BE2C (cell line): ENCODE data around the gene PMIS2.
A peak's percentile ranks its signal among the peaks of the same experiment; 100 is the strongest.
"Not testable (repeated sequence)": the region's sequence is repeated elsewhere in the genome, so short reads cannot be mapped to it uniquely, and the experiment has no call there.

Experiments
- DNase-seq: peaks from one replicate; pipeline ENCODE4 v3.0.0-alpha.2; 2020
- H3K27me3 ChIP-seq: fragments of 250-450 bp; sonication (Bioruptor Pico); 2 replicates; pipeline ENCODE4 v1.5.1; 2020; ENCODE audit warnings: mild to moderate bottlenecking
- H3K36me3 ChIP-seq: fragments of 250-450 bp; sonication (Bioruptor Pico); 2 replicates; pipeline ENCODE4 v1.5.1; 2020; ENCODE audit warnings: mild to moderate bottlenecking
- H3K4me1 ChIP-seq: fragments of 250-450 bp; sonication (Bioruptor Pico); 2 replicates; pipeline ENCODE4 v1.5.1; 2020
- H3K4me3 ChIP-seq: 2 replicates; pipeline ENCODE4 v1.5.1; 2011; ENCODE audit warnings: low read depth, low read length
- H3K9me3 ChIP-seq: fragments of 250-450 bp; sonication (Bioruptor Pico); 2 replicates; pipeline ENCODE4 v1.5.1; 2020
- CTCF ChIP-seq: IDR thresholded peaks from 2 replicates; pipeline ENCODE4 v1.5.1; 2012; ENCODE audit warnings: mild to moderate bottlenecking, low read depth, low read length

PMIS2 gene

GRCh38 chr19:35590875-35591274, 4.9 kb downstream of the PMIS2 start:
- Histone ChIP-seq H3K4me3 (no peak overlapping the region), H3K36me3 (no peaks in the 10 kb centered on the region), H3K4me1 (no peaks in the 10 kb centered on the region), H3K27me3 (no peaks in the 10 kb centered on the region), H3K9me3 (no peaks in the 10 kb centered on the region)
- TF ChIP-seq CTCF: no peak
- no peak for DNase-seq

GRCh38 chr19:35592226-35592625, 6.3 kb downstream of the PMIS2 start:
- peak; percentile 56 for TF ChIP-seq CTCF
- Histone ChIP-seq H3K27me3 (no peaks in the 10 kb centered on the region), H3K4me1 (no peaks in the 10 kb centered on the region), H3K36me3 (no peaks in the 10 kb centered on the region), H3K4me3 (no peak overlapping the region), H3K9me3 (no peaks in the 10 kb centered on the region)
- DNase-seq: no peak

- H3K4me3 ChIP-seq, H3K9me3 ChIP-seq, H3K4me1 ChIP-seq, H3K36me3 ChIP-seq, DNase-seq: not testable (repeated sequence)
- H3K27me3 ChIP-seq: peaks cover 13% of the 10 kb centered on the region; the same call in 1 of the 2 replicates
These were observed 9.1 kb downstream of the PMIS2 start for GRCh38 chr19:35595026-35595425.

- H3K4me3 ChIP-seq: no peak overlapping the region
- DNase-seq: no peak
- peaks cover 13% of the 10 kb centered on the region; the same call in 1 of the 2 replicates for H3K27me3 ChIP-seq
- H3K4me1 ChIP-seq: no peaks in the 10 kb centered on the region
- H3K9me3 ChIP-seq: no peaks in the 10 kb centered on the region
- no peaks in the 10 kb centered on the region for H3K36me3 ChIP-seq
- TF ChIP-seq CTCF: no peak
These were observed 10.0 kb downstream of the PMIS2 start for GRCh38 chr19:35595928-35596327.

- DNase-seq: peak; percentile 50
- Histone ChIP-seq H3K4me3 (peak overlapping the region; percentile 20; the same call in 1 of the 2 replicates), H3K4me1 (no peaks in the 10 kb centered on the region), H3K36me3 (no peaks in the 10 kb centered on the region), H3K27me3 (peaks cover 16% of the 10 kb centered on the region; the same call in 1 of the 2 replicates), H3K9me3 (no peaks in the 10 kb centered on the region)
- TF ChIP-seq CTCF: no peak
These were observed 10.5 kb downstream of the PMIS2 start for GRCh38 chr19:35596366-35596999.

GRCh38 chr19:35601971-35602370, 16.0 kb downstream of the PMIS2 start:
- DNase-seq: no peak
- H3K4me3 ChIP-seq: no peak overlapping the region
- no peaks in the 10 kb centered on the region for H3K36me3 ChIP-seq
- no peak for TF ChIP-seq CTCF
- H3K9me3 ChIP-seq: no peaks in the 10 kb centered on the region
- H3K4me1 ChIP-seq: no peaks in the 10 kb centered on the region
- peaks cover 22% of the 10 kb centered on the region; the same call in 1 of the 2 replicates for H3K27me3 ChIP-seq

GRCh38 chr19:35604436-35604835, 18.5 kb downstream of the PMIS2 start:
- not testable (repeated sequence) for DNase-seq, H3K9me3 ChIP-seq, H3K36me3 ChIP-seq, H3K4me3 ChIP-seq, H3K4me1 ChIP-seq, H3K27me3 ChIP-seq

- H3K36me3 ChIP-seq, H3K4me1 ChIP-seq, H3K4me3 ChIP-seq, DNase-seq, H3K27me3 ChIP-seq, H3K9me3 ChIP-seq: not testable (repeated sequence)
These were observed 21.2 kb downstream of the PMIS2 start for GRCh38 chr19:35607170-35607569.
